Peyer's patch (tissue), 4 donors: ENCODE results near the gene MED15.

Experiments used
- POLR2A ChIP-seq, 2 donors: fragments of 450-650 bp; IDR thresholded peaks; one replicate each; pipeline ENCODE4 v1.5.1; 2017; ENCODE audit warnings: antibody characterized with exemption in 2 of 2, mild to moderate bottlenecking in 2 of 2, moderate library complexity in 2 of 2
- TF ChIP-seq, protein P1 (sequence below), 6 experiments: fragments of 450-650 bp in 4 of 6; fragments of 200-600 bp in 2 of 6; sonication (generic) in 1 of 6; IDR thresholded peaks; one replicate each; pipeline ENCODE4 v1.5.1; 2017 to 2019; ENCODE audit warnings: antibody characterized with exemption in 6 of 6, mild to moderate bottlenecking in 3 of 6, moderate library complexity in 1 of 6

DNA sequence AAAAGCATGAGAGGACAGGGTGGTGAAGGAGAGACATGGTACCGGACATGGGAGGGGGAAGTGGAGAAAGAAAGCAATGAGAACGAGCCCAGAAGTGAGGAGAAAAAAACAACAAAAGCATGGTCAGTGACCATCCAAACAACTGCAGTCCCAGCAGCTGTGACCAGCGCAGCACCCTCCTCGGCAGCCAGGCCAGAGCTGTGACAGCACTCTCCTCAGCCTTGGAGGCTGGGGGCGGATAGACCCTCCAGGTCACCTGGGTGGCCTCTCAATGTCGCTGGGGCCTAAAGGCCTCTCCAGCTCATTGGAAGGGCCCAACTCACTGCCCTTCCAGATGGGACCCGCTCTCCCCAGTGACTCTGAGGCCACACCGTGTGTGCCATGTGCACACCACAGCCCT, 103.3 kb downstream of the MED15 start:
- TF ChIP-seq, protein P1, sequence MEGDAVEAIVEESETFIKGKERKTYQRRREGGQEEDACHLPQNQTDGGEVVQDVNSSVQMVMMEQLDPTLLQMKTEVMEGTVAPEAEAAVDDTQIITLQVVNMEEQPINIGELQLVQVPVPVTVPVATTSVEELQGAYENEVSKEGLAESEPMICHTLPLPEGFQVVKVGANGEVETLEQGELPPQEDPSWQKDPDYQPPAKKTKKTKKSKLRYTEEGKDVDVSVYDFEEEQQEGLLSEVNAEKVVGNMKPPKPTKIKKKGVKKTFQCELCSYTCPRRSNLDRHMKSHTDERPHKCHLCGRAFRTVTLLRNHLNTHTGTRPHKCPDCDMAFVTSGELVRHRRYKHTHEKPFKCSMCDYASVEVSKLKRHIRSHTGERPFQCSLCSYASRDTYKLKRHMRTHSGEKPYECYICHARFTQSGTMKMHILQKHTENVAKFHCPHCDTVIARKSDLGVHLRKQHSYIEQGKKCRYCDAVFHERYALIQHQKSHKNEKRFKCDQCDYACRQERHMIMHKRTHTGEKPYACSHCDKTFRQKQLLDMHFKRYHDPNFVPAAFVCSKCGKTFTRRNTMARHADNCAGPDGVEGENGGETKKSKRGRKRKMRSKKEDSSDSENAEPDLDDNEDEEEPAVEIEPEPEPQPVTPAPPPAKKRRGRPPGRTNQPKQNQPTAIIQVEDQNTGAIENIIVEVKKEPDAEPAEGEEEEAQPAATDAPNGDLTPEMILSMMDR (IDR thresholded peaks at IDR 0.05): no peak
- TF ChIP-seq POLR2A (IDR thresholded peaks at IDR 0.05): no peak
